LNCaP clone FGC (cell line): ENCODE data around the gene MTA2.
A peak's percentile ranks its signal among the peaks of the same experiment; 100 is the strongest.
"Not testable (repeated sequence)": the region's sequence is repeated elsewhere in the genome, so short reads cannot be mapped to it uniquely, and the experiment has no call there.

ENCODE experiments used
- DNase-seq: peaks from one replicate; pipeline ENCODE4 v3.0.0-alpha.2; 2011; ENCODE audit warnings: low read depth
- H3K4me3 ChIP-seq: 2 replicates; pipeline ENCODE4 v1.5.1; 2011; ENCODE audit warnings: mild to moderate bottlenecking, low read depth, low read length, control low read depth
- TF ChIP-seq, protein P1 (sequence below): IDR thresholded peaks from 2 replicates; pipeline ENCODE4 v1.5.1; 2012; ENCODE audit warnings: mild to moderate bottlenecking; ENCODE audit not compliant: control insufficient read depth, insufficient read depth; ENCODE audit errors: extremely low read depth

The MTA2 gene

DNA sequence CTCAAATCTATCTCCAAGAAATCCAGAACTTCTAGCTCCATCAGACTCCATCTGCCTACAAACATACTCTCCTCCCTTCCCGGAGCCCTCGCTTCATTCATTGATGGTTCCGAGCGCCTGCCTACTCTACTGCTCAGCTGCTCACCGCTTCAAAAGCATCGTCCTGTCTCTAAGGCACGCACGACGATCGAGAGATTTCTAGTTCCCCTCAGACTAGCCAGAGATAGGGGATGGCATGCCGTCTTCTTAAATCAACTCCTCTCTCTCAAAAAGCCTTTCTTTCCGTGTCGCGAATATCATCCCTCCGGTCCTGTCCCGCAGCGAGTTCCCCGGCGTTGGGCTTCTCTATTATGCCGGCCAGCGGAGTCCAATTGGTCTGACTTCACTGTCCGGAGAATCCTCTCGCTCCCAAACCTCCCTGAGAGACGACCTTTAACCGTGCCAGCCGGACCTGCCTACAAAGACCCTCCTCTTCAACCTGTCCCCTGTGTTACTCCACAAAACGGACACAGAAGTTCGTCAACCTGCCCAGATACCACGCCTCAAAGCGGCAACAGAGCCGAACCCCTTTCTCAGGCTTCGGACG is 28.6 kb downstream of the MTA2 start:
- DNase-seq = no peak
- TF ChIP-seq, protein P1, sequence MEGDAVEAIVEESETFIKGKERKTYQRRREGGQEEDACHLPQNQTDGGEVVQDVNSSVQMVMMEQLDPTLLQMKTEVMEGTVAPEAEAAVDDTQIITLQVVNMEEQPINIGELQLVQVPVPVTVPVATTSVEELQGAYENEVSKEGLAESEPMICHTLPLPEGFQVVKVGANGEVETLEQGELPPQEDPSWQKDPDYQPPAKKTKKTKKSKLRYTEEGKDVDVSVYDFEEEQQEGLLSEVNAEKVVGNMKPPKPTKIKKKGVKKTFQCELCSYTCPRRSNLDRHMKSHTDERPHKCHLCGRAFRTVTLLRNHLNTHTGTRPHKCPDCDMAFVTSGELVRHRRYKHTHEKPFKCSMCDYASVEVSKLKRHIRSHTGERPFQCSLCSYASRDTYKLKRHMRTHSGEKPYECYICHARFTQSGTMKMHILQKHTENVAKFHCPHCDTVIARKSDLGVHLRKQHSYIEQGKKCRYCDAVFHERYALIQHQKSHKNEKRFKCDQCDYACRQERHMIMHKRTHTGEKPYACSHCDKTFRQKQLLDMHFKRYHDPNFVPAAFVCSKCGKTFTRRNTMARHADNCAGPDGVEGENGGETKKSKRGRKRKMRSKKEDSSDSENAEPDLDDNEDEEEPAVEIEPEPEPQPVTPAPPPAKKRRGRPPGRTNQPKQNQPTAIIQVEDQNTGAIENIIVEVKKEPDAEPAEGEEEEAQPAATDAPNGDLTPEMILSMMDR = no peak

DNA sequence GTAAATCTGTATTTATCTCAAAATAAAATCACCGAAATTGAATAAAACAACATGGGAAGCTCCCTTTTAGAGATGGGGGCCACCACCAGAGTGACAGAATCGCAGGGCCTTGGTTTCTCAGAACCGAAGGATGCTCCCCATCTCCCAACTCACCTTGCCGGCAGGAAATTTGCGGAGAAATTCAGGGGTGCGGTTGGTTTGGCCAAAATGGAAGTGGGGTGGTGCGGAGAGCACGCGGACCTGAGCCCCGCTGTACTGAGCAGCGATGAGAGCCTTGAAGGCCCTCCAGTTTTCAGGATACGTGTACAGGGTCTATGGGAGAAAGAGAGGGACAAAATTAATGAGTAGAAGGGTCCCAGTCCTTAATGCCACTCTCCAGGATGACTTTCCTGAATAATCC is 29.2 kb downstream of the MTA2 start:
- peak overlapping the region; percentile 82 for H3K4me3 ChIP-seq
- DNase-seq = no peak
- TF ChIP-seq, protein P1 = no peak

More for the DNA sequence above, 28.6 kb downstream of the MTA2 start:
- H3K4me3 ChIP-seq = peak overlapping the region; percentile 82

DNA sequence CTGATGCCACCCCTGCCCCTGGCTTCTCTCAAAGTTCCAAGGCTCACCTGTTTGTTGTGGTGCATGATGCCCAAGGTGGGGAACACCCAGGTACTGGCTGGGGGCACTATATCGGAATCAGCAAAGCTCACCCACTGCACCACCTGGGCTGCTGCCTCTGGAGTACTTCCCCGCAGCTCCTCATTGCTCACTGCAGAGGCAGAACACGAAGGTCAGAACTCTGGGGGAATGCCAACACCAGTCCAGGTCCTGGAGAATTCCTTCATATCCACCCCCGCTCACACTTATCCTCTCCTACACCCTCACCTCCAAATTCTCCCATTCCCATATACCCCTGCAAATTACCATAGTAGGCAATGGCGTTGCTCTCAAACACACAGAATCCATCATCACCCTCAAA is 30.2 kb downstream of the MTA2 start:
- not testable (repeated sequence) for H3K4me3 ChIP-seq, DNase-seq

DNA sequence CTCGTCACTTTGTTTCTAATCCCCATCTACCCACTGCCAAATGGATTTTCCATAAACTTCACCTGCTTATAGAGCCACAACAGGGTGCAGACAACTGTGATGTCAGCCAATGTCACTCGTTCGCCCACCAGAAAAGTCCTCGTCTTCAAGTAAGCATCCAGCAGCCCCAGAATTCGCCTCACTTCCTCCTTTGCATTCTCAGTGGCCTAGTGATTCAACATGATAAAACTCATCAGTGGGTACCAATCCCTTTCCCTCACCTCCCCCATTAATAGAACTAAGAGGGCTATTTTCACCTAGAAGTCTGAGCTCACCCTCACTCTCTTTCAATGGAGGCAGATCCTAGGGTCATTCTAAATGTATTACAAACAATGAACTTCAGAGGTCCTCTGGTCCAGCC is 30.8 kb downstream of the MTA2 start:
- not testable (repeated sequence) for H3K4me3 ChIP-seq, DNase-seq

DNA sequence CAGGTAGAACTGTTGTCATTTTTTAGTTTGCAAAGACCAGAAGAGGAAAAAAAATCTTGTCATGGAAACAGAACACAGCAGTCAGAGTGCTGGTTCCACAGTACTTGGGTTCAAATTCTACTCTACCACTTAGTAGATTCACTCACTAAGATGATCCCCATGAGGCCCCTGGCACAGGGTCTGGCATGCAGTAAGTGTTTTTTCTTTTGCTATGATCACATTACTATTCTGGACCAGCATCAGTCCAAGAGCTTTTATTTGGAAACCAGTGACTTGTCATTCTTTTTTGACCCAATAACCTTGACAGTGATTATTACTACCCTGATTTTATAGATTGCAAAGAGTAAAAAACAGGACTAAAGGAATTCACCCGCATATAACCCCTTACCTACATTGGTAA is 32.1 kb downstream of the MTA2 start:
- TF ChIP-seq, protein P1 = no peak
- H3K4me3 ChIP-seq = no peak overlapping the region
- no peak for DNase-seq

DNA sequence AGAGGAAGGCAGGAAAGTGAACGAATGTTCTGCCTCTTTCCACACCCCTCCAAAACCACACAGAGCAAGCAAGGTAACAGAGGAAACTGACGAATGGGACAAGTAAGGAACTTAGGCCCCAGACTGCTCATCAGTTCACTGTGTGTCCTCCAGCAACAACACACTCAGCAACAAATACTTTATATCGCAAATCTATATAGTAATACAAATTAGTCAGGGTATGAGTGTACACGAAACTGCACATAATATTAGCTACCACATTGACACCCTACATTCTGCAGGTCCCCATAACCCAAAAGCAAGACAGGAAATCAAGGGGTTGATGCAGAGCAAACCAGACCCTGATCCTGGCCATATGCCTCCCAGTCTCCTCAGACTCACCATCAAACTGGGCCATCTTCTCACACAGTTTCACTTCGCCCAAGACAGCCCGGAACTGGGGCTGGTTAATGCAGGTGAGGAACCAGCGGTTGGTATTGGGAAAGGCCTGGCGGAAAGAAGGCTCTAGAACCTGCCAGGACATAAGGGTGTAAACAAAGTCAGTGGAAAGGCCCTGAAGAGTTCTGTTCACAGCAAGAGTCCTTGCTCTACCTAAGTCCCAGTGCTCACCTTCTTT is 34.5 kb downstream of the MTA2 start:
- H3K4me3 ChIP-seq = no peak overlapping the region
- TF ChIP-seq, protein P1 = no peak
- DNase-seq = no peak

DNA sequence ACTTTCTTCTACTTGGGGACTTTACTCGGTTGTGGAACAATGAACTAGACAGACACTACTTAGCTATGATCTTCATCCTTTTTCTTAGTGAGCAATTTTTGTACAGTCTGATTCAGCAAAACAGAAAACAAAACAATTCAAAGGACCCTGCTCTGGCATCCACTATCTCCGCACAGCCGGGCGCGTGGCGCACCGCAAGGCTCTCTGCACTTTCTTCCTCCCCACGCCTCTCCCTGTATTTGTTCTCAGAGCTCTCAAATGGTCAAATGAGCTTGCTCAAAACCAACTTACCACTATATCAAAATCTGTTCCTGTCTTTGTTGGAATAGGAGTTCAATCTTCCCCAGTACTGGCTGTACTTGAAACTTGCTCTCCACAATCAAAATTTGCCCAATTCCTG is 35.4 kb downstream of the MTA2 start:
- TF ChIP-seq, protein P1 = no peak
- no peak overlapping the region for H3K4me3 ChIP-seq
- DNase-seq = no peak

DNA sequence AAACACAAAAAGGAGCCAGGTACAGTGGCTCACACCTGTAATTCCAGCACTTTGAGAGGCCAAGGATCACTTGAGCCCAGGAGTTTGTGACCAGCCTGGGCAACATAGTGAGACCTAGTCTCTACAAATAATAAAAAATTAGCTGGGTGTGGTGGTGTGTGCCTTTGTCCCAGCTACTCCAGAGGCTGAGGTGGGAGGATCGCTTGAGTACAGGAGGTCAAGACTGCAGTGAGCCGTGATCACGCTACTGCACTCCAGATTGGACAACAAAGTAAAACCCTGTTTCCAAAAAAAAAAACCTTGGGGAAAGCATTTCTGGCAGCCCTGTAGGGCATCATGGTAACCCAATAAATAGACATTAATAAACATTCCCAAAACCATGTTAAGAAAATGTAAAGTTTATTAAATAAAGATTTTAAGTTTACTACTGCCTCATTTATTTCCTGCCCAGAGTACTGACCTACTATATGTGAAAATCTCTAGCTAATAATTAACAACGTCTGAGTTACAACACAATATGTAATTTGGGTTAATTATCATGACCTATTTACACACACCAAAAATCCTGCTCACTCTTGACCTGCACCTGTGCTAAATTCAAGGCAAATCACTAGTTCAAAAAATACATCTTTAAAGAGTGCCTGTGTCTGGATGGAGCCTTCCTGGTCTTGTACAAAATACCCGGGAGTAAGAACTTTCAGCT is 36.4 kb downstream of the MTA2 start:
- DNase-seq = no peak
- no peak overlapping the region for H3K4me3 ChIP-seq
- TF ChIP-seq, protein P1 = no peak

DNA sequence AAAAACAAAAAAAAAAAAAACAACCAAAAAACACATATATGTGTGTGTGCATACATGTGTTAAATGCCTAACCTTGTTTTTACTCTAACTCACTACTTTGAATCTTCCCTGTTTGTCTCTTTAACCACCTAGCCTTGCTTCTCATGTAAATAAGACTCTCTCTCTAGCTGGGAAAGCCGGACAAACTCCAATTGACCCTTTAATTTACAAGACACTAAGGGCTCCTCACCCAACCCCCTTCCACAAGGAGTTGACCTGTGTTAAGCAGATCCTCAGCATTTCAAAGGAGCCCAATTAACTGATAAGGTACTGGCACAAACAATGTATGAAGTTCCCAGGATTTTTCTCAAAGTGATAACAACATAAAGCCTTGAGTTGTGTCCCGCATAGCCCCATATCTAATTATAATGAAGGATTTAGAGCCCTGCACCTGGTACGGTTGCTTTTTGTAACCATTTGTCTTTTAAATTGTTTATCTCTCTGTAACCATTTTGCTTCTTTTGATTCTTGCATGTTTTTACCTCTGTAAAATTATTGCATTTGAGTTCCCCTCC is 39.9 kb downstream of the MTA2 start:
- H3K4me3 ChIP-seq, DNase-seq: not testable (repeated sequence)
